ENCODE results near the gene SLC19A1. TPM values are rescaled to one million over a fixed set of nuclear protein-coding genes. Genes with fewer than 3 reads are reported as not detected.

Gene SLC19A1
- polyA plus RNA-seq, 1 experiment = 8.1 TPM

DNA sequence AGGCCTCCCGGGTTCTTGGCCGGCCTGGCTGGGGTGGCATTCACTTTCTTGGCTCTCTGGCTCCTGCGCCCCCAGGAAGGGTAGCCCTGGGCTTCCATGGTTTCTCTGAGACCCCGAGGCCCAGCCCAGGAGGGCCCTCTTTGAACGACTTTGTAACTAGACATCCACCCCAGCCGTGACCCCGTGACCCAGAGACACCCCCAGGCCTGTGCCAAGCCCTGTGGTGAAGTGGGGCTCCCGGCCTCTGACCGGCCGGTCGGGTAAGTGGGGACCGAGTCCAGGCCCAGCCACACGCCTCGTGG lies 73.3 kb downstream of the SLC19A1 start:
- ChIA-PET CTCF (no interaction called here), POLR2A (no interaction called here)
- Histone ChIP-seq H3K36me3 (ENCODE audit: control insufficient read depth, insufficient read depth, low read length) (peaks cover 4% of the 10 kb centered on the region), H3K4me3 (ENCODE audit: low read depth, low read length) (no peak overlapping the region), H3K27me3 (ENCODE audit: control insufficient read depth, insufficient read depth, low read length) (no peaks in the 10 kb centered on the region)
- TF ChIP-seq, protein P1, sequence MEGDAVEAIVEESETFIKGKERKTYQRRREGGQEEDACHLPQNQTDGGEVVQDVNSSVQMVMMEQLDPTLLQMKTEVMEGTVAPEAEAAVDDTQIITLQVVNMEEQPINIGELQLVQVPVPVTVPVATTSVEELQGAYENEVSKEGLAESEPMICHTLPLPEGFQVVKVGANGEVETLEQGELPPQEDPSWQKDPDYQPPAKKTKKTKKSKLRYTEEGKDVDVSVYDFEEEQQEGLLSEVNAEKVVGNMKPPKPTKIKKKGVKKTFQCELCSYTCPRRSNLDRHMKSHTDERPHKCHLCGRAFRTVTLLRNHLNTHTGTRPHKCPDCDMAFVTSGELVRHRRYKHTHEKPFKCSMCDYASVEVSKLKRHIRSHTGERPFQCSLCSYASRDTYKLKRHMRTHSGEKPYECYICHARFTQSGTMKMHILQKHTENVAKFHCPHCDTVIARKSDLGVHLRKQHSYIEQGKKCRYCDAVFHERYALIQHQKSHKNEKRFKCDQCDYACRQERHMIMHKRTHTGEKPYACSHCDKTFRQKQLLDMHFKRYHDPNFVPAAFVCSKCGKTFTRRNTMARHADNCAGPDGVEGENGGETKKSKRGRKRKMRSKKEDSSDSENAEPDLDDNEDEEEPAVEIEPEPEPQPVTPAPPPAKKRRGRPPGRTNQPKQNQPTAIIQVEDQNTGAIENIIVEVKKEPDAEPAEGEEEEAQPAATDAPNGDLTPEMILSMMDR (IDR thresholded peaks at IDR 0.05; ENCODE audit: insufficient read depth, low read depth, low read length) = no peak
- DNase-seq (ENCODE audit: low read depth) = no peak

DNA sequence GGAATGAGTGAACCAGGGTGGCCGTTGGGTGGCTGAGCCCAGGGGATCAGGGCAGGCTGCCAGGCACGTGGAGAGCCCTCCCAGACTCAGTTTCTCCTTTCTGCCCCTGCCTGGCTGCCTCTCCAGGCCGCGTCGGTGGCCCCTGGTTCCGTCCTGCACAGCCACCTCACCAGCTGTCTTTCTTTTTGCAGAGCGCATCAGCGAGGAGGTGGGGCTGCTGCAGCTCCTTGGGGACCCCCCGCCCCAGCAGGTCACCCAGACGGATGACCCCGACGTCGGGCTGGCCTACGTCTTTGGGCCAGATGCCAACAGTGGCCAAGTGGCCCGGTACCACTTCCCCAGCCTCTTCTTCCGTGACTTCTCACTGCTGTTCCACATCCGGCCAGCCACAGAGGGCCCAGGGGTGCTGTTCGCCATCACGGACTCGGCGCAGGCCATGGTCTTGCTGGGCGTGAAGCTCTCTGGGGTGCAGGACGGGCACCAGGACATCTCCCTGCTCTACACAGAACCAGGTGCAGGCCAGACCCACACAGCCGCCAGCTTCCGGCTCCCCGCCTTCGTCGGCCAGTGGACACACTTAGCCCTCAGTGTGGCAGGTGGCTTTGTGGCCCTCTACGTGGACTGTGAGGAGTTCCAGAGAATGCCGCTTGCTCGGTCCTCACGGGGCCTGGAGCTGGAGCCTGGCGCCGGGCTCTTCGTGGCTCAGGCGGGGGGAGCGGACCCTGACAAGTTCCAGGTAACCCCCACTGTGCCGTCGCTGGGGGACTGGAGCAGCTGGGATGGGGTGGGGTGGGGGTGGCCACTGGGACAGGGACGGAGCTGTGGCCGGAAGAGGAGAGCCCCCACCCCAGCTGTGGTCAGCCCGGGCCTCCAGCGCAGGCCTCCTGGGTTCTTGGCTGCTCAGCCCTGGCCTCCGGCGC lies 73.9 kb downstream of the SLC19A1 start:
- CTCF ChIA-PET = no interaction called here
- TF ChIP-seq, protein P1 (IDR thresholded peaks at IDR 0.05; ENCODE audit: insufficient read depth, low read depth, low read length) = no peak

DNA sequence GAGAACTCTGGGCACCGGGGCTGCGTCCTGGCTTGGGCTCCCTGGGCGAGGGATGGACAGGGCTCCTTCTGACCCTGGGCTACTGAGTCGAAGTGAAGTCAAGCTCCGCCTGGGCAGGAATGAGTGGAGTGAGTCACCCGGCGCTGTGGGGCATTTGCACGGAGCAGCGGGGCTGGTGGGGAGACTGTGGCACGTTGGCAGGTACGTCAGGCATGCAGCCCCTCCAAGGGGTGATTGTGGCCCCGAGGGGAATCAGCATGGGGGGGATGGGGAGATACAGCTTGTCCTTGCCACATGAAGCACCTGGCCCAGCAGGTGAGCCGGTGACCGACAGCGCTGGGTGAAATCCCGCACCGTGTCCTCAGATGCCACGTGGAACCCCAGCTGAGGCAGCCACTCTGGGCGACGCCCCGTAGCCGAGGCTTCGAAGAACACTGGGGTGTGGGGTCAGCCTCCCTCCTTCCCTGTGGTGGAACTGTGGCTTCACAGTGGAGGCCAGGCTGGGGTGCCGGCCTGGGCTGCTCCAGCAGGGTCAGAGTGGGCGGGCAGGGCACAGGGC lies 74.9 kb downstream of the SLC19A1 start:
- Histone ChIP-seq H3K36me3 (ENCODE audit: control insufficient read depth, insufficient read depth, low read length) (peaks cover 4% of the 10 kb centered on the region), H3K27me3 (ENCODE audit: control insufficient read depth, insufficient read depth, low read length) (no peaks in the 10 kb centered on the region), H3K4me3 (ENCODE audit: low read depth, low read length) (no peak overlapping the region)
- TF ChIP-seq, protein P1 (IDR thresholded peaks at IDR 0.05; ENCODE audit: insufficient read depth, low read depth, low read length) = no peak
- ChIA-PET POLR2A (no interaction called here), CTCF (interaction anchor here (1.3 to 1.5 kb wide), 2 partner anchors 10 to 28 kb away, joined by 3 read pairs; no protein-coding TSS in a partner anchor)
- no peak for DNase-seq (ENCODE audit: low read depth)

More for the DNA sequence above, 73.9 kb downstream of the SLC19A1 start:
- Histone ChIP-seq H3K4me3 (ENCODE audit: low read depth, low read length) (no peak overlapping the region), H3K27me3 (ENCODE audit: control insufficient read depth, insufficient read depth, low read length) (no peaks in the 10 kb centered on the region), H3K36me3 (ENCODE audit: control insufficient read depth, insufficient read depth, low read length) (peaks cover 4% of the 10 kb centered on the region)
- POLR2A ChIA-PET = no interaction called here
- DNase-seq (ENCODE audit: low read depth) = no peak

DNA sequence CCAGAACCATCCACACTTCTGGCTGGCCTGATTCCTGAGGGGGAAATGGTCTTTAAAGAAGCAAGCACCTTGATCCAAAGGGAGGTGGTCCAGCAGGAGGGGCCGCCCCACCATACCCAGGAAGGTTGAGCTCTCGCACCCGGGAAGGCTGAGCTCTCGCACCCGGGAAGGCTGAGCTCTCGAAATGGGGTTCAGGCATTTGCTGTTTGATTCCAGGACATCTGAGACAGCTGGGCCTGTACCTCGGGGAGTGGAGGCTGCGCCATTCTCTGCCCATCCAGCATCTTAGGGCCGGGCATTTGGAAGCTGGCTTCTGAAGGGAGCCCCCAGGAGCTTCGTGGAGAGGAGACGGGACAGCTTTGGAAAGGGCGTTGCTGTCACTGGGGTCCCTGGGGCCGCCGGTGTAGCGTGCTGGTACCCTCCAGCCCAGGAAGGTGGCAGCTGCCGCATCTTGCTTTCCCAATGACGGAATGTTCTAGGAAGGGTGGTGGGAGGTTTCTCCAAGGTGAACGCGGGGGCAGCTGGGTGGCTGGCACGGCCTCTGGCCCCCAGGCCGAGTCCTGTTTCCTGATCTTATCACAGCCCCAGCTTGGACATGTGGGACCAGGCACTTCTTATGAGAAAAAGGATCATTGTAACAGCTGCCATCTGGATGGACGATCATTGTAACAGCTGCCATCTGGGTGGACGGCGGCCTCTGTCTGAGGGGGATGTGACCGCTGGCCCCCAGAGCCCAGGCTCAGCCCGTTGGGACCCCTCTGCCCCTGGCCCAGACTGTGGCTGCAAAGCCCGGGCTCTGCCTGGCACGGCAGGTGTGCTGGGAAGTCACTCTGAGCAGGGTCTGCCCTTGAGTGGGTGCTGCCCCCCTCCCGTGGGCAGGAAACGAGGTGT lies 75.7 kb downstream of the SLC19A1 start:
- ChIA-PET CTCF (interaction anchor here (1.3 to 1.5 kb wide), 2 partner anchors 11 to 27 kb away, joined by 3 read pairs; no protein-coding TSS in a partner anchor), POLR2A (no interaction called here)
- no peak for DNase-seq (ENCODE audit: low read depth)
- H3K4me3 ChIP-seq (ENCODE audit: low read depth, low read length) = no peak overlapping the region
- no peaks in the 10 kb centered on the region for H3K27me3 ChIP-seq (ENCODE audit: control insufficient read depth, insufficient read depth, low read length)
- TF ChIP-seq, protein P1 (IDR thresholded peaks at IDR 0.05; ENCODE audit: insufficient read depth, low read depth, low read length) = no peak
- peaks cover 4% of the 10 kb centered on the region for H3K36me3 ChIP-seq (ENCODE audit: control insufficient read depth, insufficient read depth, low read length)

Data from BJ (cell line).